HEK293 (cell line): ENCODE data around the gene TMEM135.

Source experiments
- CTCF ChIA-PET: fragments of 350-600 bp; formaldehyde crosslinking; extraction: SDS; loops from one replicate; lab custom pipeline; 2021; ENCODE audit warnings: antibody characterized with exemption; lab: Yijun Ruan, JAX
- POLR2A ChIA-PET: fragments of 300-600 bp; formaldehyde crosslinking; extraction: SDS; loops from one replicate; lab custom pipeline; 2020; ENCODE audit warnings: antibody characterized with exemption, inconsistent platforms; lab: Yijun Ruan, JAX
- H3K27ac ChIP-seq: fragments of 200-500 bp; sonication (Bioruptor generic); 2 replicates; pipeline ENCODE4 v1.5.1; 2014; ENCODE audit warnings: low read depth, low read length, control low read depth, inconsistent platforms; ENCODE audit errors: extremely low read depth
- H3K36me3 ChIP-seq, 2 experiments: fragments of 200-500 bp in 1 of 2; sonication (Bioruptor generic) in 1 of 2; 1 replicate in 1 of 2; 2 replicates in 1 of 2; pipeline ENCODE4 v1.5.1; 2014 to 2017; ENCODE audit warnings: inconsistent platforms in 2 of 2, low read length in 2 of 2; ENCODE audit not compliant: control insufficient read depth in 2 of 2, insufficient read depth in 1 of 2
- H3K4me1 ChIP-seq: fragments of 200-500 bp; sonication (Bioruptor generic); 2 replicates; pipeline ENCODE4 v1.5.1; 2014; ENCODE audit warnings: mild to moderate bottlenecking, low read length, inconsistent platforms; ENCODE audit not compliant: control insufficient read depth, insufficient read depth
- H3K4me3 ChIP-seq: 2 replicates; pipeline ENCODE4 v1.5.1; 2011; ENCODE audit warnings: low read depth, mild to moderate bottlenecking, control low read depth, low read length, moderate library complexity
- H3K9me3 ChIP-seq: fragments of 200-500 bp; sonication (Bioruptor generic); 2 replicates; pipeline ENCODE4 v1.5.1; 2014; ENCODE audit warnings: low read depth, low read length, inconsistent platforms; ENCODE audit not compliant: control insufficient read depth, insufficient read depth
- IKZF3 ChIP-seq: fragments of 450-650 bp; IDR thresholded peaks from 2 replicates; pipeline ENCODE4 v1.5.0; 2018; ENCODE audit warnings: missing biosample characterization, mild to moderate bottlenecking, missing genetic modification characterization, moderate library complexity
- MZF1 ChIP-seq: fragments of 450-650 bp; formaldehyde crosslinking; IDR thresholded peaks from 2 replicates; pipeline ENCODE4 v1.5.1; 2017; ENCODE audit warnings: missing biosample characterization, missing genetic modification characterization, borderline replicate concordance
- OVOL3 ChIP-seq: fragments of 450-650 bp; formaldehyde crosslinking; IDR thresholded peaks from 2 replicates; pipeline ENCODE4 v1.5.1; 2016; ENCODE audit warnings: missing biosample characterization, missing genetic modification characterization
- PRDM4 ChIP-seq: fragments of 450-650 bp; formaldehyde crosslinking; IDR thresholded peaks from 2 replicates; pipeline ENCODE4 v1.5.1; 2017; ENCODE audit warnings: missing biosample characterization, missing genetic modification characterization
- TCF7L2 ChIP-seq: IDR thresholded peaks from 2 replicates; pipeline ENCODE4 v1.6.1; 2011; ENCODE audit warnings: low read depth, mild to moderate bottlenecking, inconsistent platforms, low read length, moderate library complexity, borderline replicate concordance
- ZBTB8A ChIP-seq: fragments of 450-650 bp; formaldehyde crosslinking; IDR thresholded peaks from 2 replicates; pipeline ENCODE4 v1.5.1; 2016; ENCODE audit warnings: missing biosample characterization, missing genetic modification characterization
- ZFHX2 ChIP-seq: fragments of 450-650 bp; formaldehyde crosslinking; conservative IDR thresholded peaks from 2 replicates; pipeline ENCODE4 v1.5.1; 2016; ENCODE audit warnings: missing biosample characterization, missing genetic modification characterization
- ZFP41 ChIP-seq: fragments of 450-650 bp; formaldehyde crosslinking; IDR thresholded peaks from 2 replicates; pipeline ENCODE4 v1.5.1; 2016; ENCODE audit warnings: missing biosample characterization, missing genetic modification characterization, borderline replicate concordance
- ZNF169 ChIP-seq: fragments of 450-650 bp; formaldehyde crosslinking; IDR thresholded peaks from 2 replicates; pipeline ENCODE4 v1.5.1; 2016; ENCODE audit warnings: missing biosample characterization, missing genetic modification characterization
- ZNF350 ChIP-seq: fragments of 450-650 bp; formaldehyde crosslinking; IDR thresholded peaks from 2 replicates; pipeline ENCODE4 v1.5.0; 2017; ENCODE audit warnings: missing biosample characterization, mild to moderate bottlenecking, missing genetic modification characterization
- ZNF404 ChIP-seq: fragments of 450-650 bp; formaldehyde crosslinking; IDR thresholded peaks from 2 replicates; pipeline ENCODE4 v1.5.1; 2017; ENCODE audit warnings: missing biosample characterization, missing genetic modification characterization
- ZNF423 ChIP-seq: fragments of 450-650 bp; formaldehyde crosslinking; IDR thresholded peaks from 2 replicates; pipeline ENCODE4 v1.5.1; 2016; ENCODE audit warnings: missing biosample characterization, missing genetic modification characterization
- ZNF596 ChIP-seq: fragments of 450-650 bp; IDR thresholded peaks from 2 replicates; pipeline ENCODE4 v1.5.0; 2018; ENCODE audit warnings: missing biosample characterization, mild to moderate bottlenecking, missing genetic modification characterization, moderate library complexity
- ZNF600 ChIP-seq: fragments of 450-650 bp; formaldehyde crosslinking; IDR thresholded peaks from 2 replicates; pipeline ENCODE4 v1.5.1; 2016; ENCODE audit warnings: missing biosample characterization, missing genetic modification characterization
- ZNF624 ChIP-seq: fragments of 450-650 bp; formaldehyde crosslinking; IDR thresholded peaks from 2 replicates; pipeline ENCODE4 v1.5.1; 2017; ENCODE audit warnings: missing biosample characterization, missing genetic modification characterization
- ZNF626 ChIP-seq: fragments of 450-650 bp; sonication (Bioruptor Pico); formaldehyde crosslinking; IDR thresholded peaks from 2 replicates; pipeline ENCODE4 v1.5.1; 2018; ENCODE audit warnings: missing biosample characterization, missing genetic modification characterization, inconsistent platforms
- ZNF837 ChIP-seq: fragments of 450-650 bp; formaldehyde crosslinking; IDR thresholded peaks from 2 replicates; pipeline ENCODE4 v1.5.1; 2016; ENCODE audit warnings: missing biosample characterization, missing genetic modification characterization
- ZNF843 ChIP-seq: fragments of 450-650 bp; formaldehyde crosslinking; IDR thresholded peaks from 2 replicates; pipeline ENCODE4 v1.5.1; 2016; ENCODE audit warnings: missing biosample characterization, missing genetic modification characterization
- ZSCAN16 ChIP-seq: fragments of 450-650 bp; formaldehyde crosslinking; IDR thresholded peaks from 2 replicates; pipeline ENCODE4 v1.5.1; 2016; ENCODE audit warnings: missing biosample characterization, missing genetic modification characterization
- ZSCAN23 ChIP-seq: fragments of 450-650 bp; formaldehyde crosslinking; IDR thresholded peaks from 2 replicates; pipeline ENCODE4 v1.5.1; 2016; ENCODE audit warnings: missing biosample characterization, missing genetic modification characterization
- ZSCAN30 ChIP-seq: fragments of 450-650 bp; IDR thresholded peaks from 2 replicates; pipeline ENCODE4 v1.5.1; 2018; ENCODE audit warnings: missing biosample characterization, mild to moderate bottlenecking, missing genetic modification characterization, moderate library complexity
- ZXDB ChIP-seq: fragments of 450-650 bp; formaldehyde crosslinking; IDR thresholded peaks from 2 replicates; pipeline ENCODE4 v1.5.1; 2016; ENCODE audit warnings: missing biosample characterization, missing genetic modification characterization
- TF ChIP-seq, protein P1 (sequence below): fragments of 450-650 bp; formaldehyde crosslinking; IDR thresholded peaks from 2 replicates; pipeline ENCODE4 v1.5.1; 2016; ENCODE audit warnings: missing biosample characterization, missing genetic modification characterization
- TF ChIP-seq, protein P2 (sequence below): fragments of 450-650 bp; formaldehyde crosslinking; IDR thresholded peaks from 2 replicates; pipeline ENCODE4 v1.5.1; 2016; ENCODE audit warnings: missing biosample characterization, missing genetic modification characterization
- TF ChIP-seq, protein P3 (sequence below): fragments of 450-650 bp; formaldehyde crosslinking; conservative IDR thresholded peaks from 2 replicates; pipeline ENCODE4 v1.5.1; 2016; ENCODE audit warnings: low read depth, missing biosample characterization, missing genetic modification characterization

TMEM135 gene

DNA sequence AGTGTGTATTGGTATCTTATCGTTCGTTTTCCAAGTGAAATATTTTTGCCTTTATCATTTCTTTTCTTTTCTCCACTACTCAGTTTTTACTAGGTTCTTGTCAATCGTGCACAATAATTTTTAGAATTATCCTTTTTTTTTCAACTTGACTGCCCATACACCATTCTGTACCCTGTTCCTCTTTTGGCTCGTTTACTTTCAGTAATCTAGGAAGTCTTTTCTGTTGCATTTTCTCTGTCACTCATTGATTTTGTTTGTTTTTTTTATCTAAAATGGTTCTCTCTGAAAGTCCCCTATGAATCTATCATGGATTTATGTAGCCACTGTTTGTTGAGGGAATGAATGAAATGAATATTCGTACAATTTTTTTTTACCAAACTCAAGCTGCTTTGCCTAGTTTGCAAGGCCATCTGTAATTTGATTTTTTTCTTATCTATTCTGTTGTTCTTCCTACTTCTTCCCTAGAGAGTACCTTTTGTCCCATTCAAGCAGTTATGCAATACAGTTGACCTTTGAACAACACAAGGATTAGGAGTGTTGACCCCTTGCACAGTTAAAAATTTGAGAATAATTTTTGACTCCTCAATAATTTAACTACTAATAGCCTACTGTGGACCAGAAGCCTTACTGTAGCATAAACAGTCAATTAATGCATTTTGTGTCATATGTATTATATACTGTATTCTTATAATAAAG, 166.3 kb downstream of the TMEM135 start:
- ChIA-PET CTCF (no interaction called here), POLR2A (no interaction called here)
- no peak overlapping the region for H3K4me3 ChIP-seq
- no peaks in the 10 kb centered on the region for H3K9me3 ChIP-seq
- no peaks in the 10 kb centered on the region for H3K4me1 ChIP-seq
- no peak overlapping the region for H3K27ac ChIP-seq
- TF ChIP-seq ZNF626 (tag by site-specific recombination): no peak
- TF ChIP-seq TCF7L2: no peak
- TF ChIP-seq ZFHX2: no peak
- no peak for TF ChIP-seq ZNF624 (tag by site-specific recombination)
- no peak for TF ChIP-seq ZNF837 (tag by site-specific recombination)
- no peak for TF ChIP-seq ZNF843 (tag by site-specific recombination)
- TF ChIP-seq ZXDB: no peak
- TF ChIP-seq ZNF350 (tag by site-specific recombination): no peak
- TF ChIP-seq ZNF404: no peak
- TF ChIP-seq ZNF600 (tag by site-specific recombination): no peak
- no peak for TF ChIP-seq MZF1 (tag by site-specific recombination)
- no peak for TF ChIP-seq ZFP41 (tag by site-specific recombination)
- no peak for TF ChIP-seq IKZF3 (tag by site-specific recombination)
- TF ChIP-seq, protein P1, sequence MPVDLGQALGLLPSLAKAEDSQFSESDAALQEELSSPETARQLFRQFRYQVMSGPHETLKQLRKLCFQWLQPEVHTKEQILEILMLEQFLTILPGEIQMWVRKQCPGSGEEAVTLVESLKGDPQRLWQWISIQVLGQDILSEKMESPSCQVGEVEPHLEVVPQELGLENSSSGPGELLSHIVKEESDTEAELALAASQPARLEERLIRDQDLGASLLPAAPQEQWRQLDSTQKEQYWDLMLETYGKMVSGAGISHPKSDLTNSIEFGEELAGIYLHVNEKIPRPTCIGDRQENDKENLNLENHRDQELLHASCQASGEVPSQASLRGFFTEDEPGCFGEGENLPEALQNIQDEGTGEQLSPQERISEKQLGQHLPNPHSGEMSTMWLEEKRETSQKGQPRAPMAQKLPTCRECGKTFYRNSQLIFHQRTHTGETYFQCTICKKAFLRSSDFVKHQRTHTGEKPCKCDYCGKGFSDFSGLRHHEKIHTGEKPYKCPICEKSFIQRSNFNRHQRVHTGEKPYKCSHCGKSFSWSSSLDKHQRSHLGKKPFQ (tag by site-specific recombination): no peak
- TF ChIP-seq, protein P2, sequence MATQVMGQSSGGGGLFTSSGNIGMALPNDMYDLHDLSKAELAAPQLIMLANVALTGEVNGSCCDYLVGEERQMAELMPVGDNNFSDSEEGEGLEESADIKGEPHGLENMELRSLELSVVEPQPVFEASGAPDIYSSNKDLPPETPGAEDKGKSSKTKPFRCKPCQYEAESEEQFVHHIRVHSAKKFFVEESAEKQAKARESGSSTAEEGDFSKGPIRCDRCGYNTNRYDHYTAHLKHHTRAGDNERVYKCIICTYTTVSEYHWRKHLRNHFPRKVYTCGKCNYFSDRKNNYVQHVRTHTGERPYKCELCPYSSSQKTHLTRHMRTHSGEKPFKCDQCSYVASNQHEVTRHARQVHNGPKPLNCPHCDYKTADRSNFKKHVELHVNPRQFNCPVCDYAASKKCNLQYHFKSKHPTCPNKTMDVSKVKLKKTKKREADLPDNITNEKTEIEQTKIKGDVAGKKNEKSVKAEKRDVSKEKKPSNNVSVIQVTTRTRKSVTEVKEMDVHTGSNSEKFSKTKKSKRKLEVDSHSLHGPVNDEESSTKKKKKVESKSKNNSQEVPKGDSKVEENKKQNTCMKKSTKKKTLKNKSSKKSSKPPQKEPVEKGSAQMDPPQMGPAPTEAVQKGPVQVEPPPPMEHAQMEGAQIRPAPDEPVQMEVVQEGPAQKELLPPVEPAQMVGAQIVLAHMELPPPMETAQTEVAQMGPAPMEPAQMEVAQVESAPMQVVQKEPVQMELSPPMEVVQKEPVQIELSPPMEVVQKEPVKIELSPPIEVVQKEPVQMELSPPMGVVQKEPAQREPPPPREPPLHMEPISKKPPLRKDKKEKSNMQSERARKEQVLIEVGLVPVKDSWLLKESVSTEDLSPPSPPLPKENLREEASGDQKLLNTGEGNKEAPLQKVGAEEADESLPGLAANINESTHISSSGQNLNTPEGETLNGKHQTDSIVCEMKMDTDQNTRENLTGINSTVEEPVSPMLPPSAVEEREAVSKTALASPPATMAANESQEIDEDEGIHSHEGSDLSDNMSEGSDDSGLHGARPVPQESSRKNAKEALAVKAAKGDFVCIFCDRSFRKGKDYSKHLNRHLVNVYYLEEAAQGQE (tag by site-specific recombination): no peak
- no peak for TF ChIP-seq ZSCAN30 (tag by site-specific recombination)
- TF ChIP-seq PRDM4 (tag by site-specific recombination): no peak
- no peak for TF ChIP-seq ZNF423
- no peak for TF ChIP-seq ZBTB8A (tag by site-specific recombination)
- H3K36me3 ChIP-seq: no peaks in the 10 kb centered on the region

DNA sequence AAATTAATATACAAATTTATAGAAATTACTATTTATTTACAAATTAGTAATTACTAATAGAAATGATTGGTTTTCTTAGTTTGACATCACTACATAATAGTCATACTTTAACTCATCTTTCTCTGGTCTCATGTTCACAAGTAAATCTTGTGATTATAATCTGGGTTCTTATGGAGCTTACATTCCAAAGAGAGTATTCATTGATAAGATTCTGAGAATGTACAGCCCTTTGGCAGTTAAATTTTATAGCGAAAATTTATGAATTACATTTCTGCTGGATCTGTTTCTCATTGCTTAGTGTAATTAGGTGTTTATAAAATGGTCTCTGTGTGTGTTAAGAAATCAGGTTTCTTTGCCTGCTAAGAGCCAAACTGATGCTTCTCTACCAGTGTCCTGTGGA, 175.2 kb downstream of the TMEM135 start:
- Histone ChIP-seq H3K9me3 (no peaks in the 10 kb centered on the region), H3K36me3 (no peaks in the 10 kb centered on the region), H3K4me1 (no peaks in the 10 kb centered on the region), H3K27ac (no peak overlapping the region), H3K4me3 (no peak overlapping the region)
- ChIA-PET CTCF (no interaction called here), POLR2A (no interaction called here)
- TF ChIP-seq ZNF596 (tag by site-specific recombination) (no peak), ZSCAN16 (tag by site-specific recombination) (no peak), ZNF169 (tag by site-specific recombination) (no peak), ZSCAN23 (tag by site-specific recombination) (no peak), OVOL3 (tag by site-specific recombination) (no peak)
- TF ChIP-seq, protein P3, sequence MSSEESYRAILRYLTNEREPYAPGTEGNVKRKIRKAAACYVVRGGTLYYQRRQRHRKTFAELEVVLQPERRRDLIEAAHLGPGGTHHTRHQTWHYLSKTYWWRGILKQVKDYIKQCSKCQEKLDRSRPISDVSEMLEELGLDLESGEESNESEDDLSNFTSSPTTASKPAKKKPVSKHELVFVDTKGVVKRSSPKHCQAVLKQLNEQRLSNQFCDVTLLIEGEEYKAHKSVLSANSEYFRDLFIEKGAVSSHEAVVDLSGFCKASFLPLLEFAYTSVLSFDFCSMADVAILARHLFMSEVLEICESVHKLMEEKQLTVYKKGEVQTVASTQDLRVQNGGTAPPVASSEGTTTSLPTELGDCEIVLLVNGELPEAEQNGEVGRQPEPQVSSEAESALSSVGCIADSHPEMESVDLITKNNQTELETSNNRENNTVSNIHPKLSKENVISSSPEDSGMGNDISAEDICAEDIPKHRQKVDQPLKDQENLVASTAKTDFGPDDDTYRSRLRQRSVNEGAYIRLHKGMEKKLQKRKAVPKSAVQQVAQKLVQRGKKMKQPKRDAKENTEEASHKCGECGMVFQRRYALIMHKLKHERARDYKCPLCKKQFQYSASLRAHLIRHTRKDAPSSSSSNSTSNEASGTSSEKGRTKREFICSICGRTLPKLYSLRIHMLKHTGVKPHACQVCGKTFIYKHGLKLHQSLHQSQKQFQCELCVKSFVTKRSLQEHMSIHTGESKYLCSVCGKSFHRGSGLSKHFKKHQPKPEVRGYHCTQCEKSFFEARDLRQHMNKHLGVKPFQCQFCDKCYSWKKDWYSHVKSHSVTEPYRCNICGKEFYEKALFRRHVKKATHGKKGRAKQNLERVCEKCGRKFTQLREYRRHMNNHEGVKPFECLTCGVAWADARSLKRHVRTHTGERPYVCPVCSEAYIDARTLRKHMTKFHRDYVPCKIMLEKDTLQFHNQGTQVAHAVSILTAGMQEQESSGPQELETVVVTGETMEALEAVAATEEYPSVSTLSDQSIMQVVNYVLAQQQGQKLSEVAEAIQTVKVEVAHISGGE (tag by site-specific recombination): no peak
